Measurements from ENCODE around the gene TMC1.
"Not testable (repeated sequence)": the region's sequence is repeated elsewhere in the genome, so short reads cannot be mapped to it uniquely, and the experiment has no call there.

TMC1 gene

GRCh38 chr9:72494051-72494450 lies 27.4 kb upstream of the TMC1 start:
- DNase-seq (ENCODE audit: low spot score) = no peak
- TF ChIP-seq CTCF (IDR thresholded peaks at IDR 0.05; ENCODE audit: borderline replicate concordance, control extremely low read depth, extremely low read depth, insufficient read depth, missing control alignments) = no peak
- in situ Hi-C loops (cut with MboI; ENCODE audit: low sequenced_read_pairs, unreplicated experiment) = no loop called here

- no peak for DNase-seq (ENCODE audit: low spot score)
- TF ChIP-seq CTCF (IDR thresholded peaks at IDR 0.05; ENCODE audit: borderline replicate concordance, control extremely low read depth, extremely low read depth, insufficient read depth, missing control alignments) = no peak
- in situ Hi-C loops (cut with MboI; ENCODE audit: low sequenced_read_pairs, unreplicated experiment) = no loop called here
Observed at GRCh38 chr9:72497447-72498046, 23.9 kb upstream of the TMC1 start.

GRCh38 chr9:72506615-72507014 lies 14.8 kb upstream of the TMC1 start:
- TF ChIP-seq CTCF (IDR thresholded peaks at IDR 0.05; ENCODE audit: borderline replicate concordance, control extremely low read depth, extremely low read depth, insufficient read depth, missing control alignments) = no peak
- in situ Hi-C loops (cut with MboI; ENCODE audit: low sequenced_read_pairs, unreplicated experiment) = no loop called here

GRCh38 chr9:72509053-72509452 lies 12.4 kb upstream of the TMC1 start:
- TF ChIP-seq CTCF (IDR thresholded peaks at IDR 0.05; ENCODE audit: borderline replicate concordance, control extremely low read depth, extremely low read depth, insufficient read depth, missing control alignments) = no peak
- in situ Hi-C loops (cut with MboI; ENCODE audit: low sequenced_read_pairs, unreplicated experiment) = no loop called here
- no peak for DNase-seq (ENCODE audit: low spot score)

More at GRCh38 chr9:72506615-72507014, 14.8 kb upstream of the TMC1 start:
- DNase-seq (ENCODE audit: low spot score) = no peak

GRCh38 chr9:72509635-72510034 lies 11.8 kb upstream of the TMC1 start:
- peak; percentile 63 for DNase-seq (ENCODE audit: low spot score)
- in situ Hi-C loops (cut with MboI; ENCODE audit: low sequenced_read_pairs, unreplicated experiment) = no loop called here
- no peak for TF ChIP-seq CTCF (IDR thresholded peaks at IDR 0.05; ENCODE audit: borderline replicate concordance, control extremely low read depth, extremely low read depth, insufficient read depth, missing control alignments)

- in situ Hi-C loops (cut with MboI; ENCODE audit: low sequenced_read_pairs, unreplicated experiment) = not testable (repeated sequence)
Observed at GRCh38 chr9:72521011-72521410, 397 bp upstream of the TMC1 start.

GRCh38 chr9:72524820-72525540 lies 3.6 kb downstream of the TMC1 start:
- no peak for TF ChIP-seq CTCF (IDR thresholded peaks at IDR 0.05; ENCODE audit: borderline replicate concordance, control extremely low read depth, extremely low read depth, insufficient read depth, missing control alignments)
- in situ Hi-C loops (cut with MboI; ENCODE audit: low sequenced_read_pairs, unreplicated experiment) = no loop called here
- peak; percentile 42 for DNase-seq (ENCODE audit: low spot score)

More at GRCh38 chr9:72521011-72521410, 397 bp upstream of the TMC1 start:
- DNase-seq (ENCODE audit: low spot score) = not testable (repeated sequence)

All from GM13976 (cell line).